GM12873 (cell line): ENCODE data around the gene STPG1.

ENCODE experiments used
- CTCF ChIP-seq: IDR thresholded peaks from 2 replicates; pipeline ENCODE4 v1.5.1; 2012; ENCODE audit warnings: low read depth, mild to moderate bottlenecking, moderate library complexity, low read length, control low read depth; ENCODE audit not compliant: insufficient read depth; ENCODE audit errors: missing control alignments

The STPG1 gene

GRCh38 chr1:24413350-24414163, at the start of gene STPG1:
Gene STPG1 (minus strand): TSS chr1:24413782. CDS start chr1:24401388, 12,394 bp downstream.
- no peak for TF ChIP-seq CTCF

GRCh38 chr1:24459551-24460266, 46.1 kb upstream of the STPG1 start:
- TF ChIP-seq CTCF: no peak

GRCh38 chr1:24457866-24458265, 44.3 kb upstream of the STPG1 start:
- no peak for TF ChIP-seq CTCF

GRCh38 chr1:24455272-24455671, 41.7 kb upstream of the STPG1 start:
- no peak for TF ChIP-seq CTCF

GRCh38 chr1:24454673-24455072, 41.1 kb upstream of the STPG1 start:
- no peak for TF ChIP-seq CTCF

GRCh38 chr1:24452922-24453485, 39.4 kb upstream of the STPG1 start:
- TF ChIP-seq CTCF: no peak

GRCh38 chr1:24451746-24452145, 38.2 kb upstream of the STPG1 start:
- no peak for TF ChIP-seq CTCF
